ENCODE measurements around the gene DHRS7B.
"Not testable (repeated sequence)": the region's sequence is repeated elsewhere in the genome, so short reads cannot be mapped to it uniquely, and the experiment has no call there.

The DHRS7B gene

GRCh38 chr17:21212826-21213637, 86.3 kb downstream of the DHRS7B start:
- no peak for DNase-seq

GRCh38 chr17:21213638-21214014, 86.9 kb downstream of the DHRS7B start:
- no peak for DNase-seq

DNA sequence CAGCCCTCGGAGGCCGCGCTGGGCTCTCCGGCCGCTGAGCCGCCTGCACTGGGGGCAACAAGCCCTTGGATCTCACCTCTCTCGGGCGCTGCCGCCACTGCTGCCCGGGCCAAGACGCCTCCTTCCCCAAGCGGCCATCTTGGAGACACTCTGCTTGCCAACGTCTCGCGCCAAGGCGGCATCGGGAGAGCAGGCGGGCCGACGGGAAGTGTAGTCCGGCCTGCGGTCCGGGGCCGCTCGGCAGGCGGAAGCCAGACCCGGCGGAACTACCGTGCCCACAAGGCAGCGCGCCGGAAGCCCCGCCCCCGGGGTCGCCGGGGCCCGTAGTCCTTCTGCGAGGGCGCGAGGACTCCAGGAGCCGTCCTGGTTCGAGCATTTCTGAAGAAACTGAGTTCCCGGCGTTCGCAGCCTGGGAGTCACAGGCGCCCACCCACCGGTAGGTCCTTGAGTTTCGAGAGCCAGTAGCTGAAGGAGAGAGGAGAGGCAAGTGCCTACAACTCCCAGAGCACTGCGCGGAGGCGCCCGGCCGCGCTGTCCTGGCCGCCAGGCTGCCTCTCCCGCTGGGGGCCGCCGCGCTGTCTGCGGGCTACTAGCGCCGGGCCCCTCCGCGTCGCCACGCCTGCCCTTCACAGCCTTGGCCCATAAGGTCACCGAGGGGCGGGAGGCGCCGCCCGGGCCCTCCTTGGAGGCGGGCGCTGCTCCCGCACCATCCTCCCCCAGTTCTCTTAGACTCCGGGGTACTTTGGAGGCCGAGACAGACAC, 87.4 kb downstream of the DHRS7B start, which contains the start of gene TMEM11:
Gene TMEM11 (minus strand): TSS at position 147 of the 762 bp plus-strand sequence. CDS start 9 bp downstream, at position 138.
- peak; percentile 89 for DNase-seq

DNA sequence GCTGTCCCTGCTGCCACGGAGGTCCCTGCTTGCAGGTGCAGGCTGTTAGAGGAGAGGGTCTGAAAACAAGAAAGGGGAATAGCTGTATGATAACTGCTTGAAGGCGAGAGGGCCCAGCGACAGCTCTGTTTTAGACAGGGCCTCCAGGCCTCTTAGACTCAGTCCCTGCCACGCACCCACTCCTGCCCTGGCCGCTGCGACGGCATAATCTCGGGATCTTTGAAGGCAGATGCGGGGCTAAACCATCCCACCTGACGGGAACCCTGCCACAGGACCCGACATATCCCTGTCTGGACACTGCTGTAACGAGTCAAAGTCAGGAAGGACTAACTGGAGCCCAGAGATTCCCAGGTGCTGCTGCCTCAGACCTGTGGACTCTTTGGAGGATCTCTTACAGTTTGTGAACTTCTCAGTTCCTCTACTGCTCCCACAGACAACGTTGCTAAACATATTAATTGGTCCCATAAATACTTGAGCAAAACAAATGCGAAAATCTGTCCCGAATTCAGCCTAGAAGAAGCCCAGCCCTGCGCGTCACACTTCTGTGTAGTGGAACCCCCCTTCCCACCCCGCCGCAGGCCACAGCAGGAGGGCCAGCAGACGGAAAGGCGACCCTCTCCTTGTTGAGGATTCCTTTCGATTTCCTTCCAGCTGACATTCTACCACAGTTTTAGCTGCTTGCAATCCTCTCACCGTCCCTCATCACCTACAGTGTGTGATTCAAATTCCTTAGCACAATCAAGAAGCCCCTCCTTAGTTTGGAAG, 88.2 kb downstream of the DHRS7B start:
- DNase-seq: no peak

DNA sequence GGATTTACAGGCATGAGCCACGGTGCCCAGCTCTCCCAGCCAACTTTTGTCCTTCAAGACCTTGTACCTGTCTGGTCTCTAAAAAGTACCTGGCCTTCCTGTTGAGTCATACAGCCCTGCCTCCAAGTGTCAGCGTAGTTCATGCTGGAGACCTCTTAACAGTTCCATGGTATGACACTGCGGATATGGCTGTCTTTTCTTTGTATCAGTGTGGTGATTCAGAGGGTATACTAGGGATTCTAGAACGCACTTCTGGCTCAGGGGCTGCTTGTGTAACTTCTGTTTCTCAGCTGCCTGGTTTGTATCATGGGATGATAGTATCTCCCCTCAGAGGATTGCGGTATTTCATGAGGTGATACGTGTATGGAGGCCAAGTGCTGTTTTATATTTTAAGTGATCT, 89.2 kb downstream of the DHRS7B start:
- no peak for DNase-seq

GRCh38 chr17:21217346-21217745, 90.6 kb downstream of the DHRS7B start:
- no peak for DNase-seq

GRCh38 chr17:21218101-21218500, 91.3 kb downstream of the DHRS7B start:
- DNase-seq: no peak

- no peak for DNase-seq
Observed at GRCh38 chr17:21218831-21219380, 92.1 kb downstream of the DHRS7B start.

DNA sequence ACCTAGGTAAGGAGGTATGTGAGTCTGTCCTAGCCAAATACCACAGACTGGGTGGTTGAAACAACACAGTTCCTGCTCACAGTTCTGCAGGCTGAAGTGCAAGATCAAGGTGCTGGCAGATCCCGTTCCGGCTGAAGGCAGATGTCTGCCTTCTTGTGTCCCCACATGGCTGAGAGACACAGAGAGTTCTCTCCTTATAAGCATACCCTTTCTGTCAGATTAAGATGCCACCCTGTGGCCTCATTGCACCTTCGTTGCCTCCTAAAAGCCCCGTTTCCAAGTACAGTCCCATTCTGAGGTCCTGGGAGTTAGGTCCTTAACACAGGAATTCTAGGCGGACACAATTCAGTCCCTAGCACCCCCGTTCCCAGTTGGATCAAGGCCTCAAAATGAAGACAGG, 96.3 kb downstream of the DHRS7B start:
- DNase-seq: no peak

- DNase-seq: not testable (repeated sequence)
Observed at GRCh38 chr17:21227277-21227676, 100.5 kb downstream of the DHRS7B start.

DNA sequence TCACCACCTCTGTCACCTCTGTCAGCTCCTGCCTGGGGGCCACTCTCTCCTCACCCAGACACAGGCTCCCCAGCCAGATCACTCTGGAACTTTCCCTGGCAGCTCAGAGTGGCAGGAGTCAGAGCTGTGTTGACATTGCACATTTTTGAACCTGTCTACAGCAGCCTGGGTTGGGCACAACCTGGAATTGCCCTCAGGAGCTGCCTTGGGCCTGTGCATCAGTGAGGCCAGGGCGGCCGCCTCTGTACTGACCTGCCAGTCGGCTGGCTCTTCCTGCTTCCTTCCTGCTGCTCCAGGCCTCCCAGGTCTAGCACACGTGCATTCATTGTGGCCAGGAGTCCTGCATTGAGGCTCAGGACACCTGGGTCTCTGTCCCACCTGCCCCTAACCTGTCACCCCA, 101.3 kb downstream of the DHRS7B start:
- no peak for DNase-seq

DNA sequence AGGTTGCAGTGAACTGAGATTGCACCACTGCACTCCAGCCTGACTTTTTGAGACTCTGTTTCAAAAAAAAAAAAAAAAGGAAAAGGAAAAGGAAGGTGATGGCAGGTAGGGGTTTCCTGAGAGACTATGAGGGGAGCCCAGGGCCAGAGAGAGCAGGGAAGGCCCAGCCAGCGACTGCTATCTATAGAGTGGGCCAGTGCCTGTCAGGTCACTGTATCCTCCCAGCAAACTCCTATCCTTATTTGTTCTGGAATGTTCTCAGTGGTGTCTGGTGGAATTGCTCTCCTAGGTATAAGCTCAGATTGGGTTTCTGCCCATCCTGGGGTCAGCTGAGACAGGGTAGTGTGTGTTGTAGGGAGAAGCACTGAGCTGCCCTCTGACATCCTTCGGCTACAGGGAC, 102.1 kb downstream of the DHRS7B start:
- DNase-seq: no peak

DNA sequence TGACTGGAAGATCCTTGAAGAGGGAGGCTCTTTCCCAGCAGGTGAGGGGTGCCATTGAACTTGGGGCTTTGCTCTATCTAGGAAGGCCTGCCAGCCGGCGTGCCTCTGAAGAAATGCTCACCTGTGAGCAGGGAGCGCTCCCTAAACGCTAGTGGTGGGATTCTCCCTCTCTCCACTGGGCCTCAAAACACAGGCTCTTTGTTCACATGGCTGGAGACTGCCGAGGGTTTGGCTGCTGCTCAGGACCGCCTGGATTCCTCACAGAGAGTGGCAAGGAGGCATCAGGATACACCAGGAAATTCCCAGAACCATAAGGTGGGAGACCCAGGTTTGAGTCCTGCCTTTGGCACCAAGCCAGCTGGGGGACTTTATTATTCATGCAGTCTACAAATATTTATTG, 104.8 kb downstream of the DHRS7B start:
- DNase-seq: no peak

DNA sequence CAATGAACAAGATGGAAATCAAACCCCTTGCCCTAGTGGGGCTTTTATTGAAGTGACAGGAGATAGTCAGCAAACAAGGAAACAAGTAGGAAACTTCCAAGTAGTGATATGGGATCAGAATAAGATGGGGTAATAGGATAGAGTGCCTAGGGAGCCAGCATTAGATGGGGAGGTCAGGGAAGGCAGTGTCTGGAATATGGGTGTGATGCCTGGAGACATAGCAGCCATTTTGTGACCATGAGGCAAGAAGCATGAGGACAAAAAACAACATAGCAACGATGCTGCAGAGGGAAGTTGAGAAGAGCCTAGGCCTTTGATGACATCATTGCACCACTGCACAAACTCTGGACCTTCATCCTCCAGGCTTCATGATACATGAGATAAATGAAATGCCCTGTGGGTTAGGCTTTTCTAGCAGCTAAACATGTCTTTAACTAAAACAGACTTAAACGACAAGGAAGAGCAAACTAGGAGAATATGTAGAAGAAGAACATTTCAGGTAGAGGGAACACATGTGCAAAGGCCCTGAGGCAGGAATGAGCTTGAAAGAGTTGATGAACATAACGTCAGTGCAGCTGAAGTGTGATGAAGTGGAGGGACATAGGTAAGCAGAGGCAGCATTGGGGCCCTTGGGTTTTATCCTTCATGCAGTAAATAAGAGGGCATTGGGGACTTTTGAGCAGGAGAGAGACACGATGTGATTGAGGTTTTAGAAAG, 105.4 kb downstream of the DHRS7B start:
- no peak for DNase-seq

DNA sequence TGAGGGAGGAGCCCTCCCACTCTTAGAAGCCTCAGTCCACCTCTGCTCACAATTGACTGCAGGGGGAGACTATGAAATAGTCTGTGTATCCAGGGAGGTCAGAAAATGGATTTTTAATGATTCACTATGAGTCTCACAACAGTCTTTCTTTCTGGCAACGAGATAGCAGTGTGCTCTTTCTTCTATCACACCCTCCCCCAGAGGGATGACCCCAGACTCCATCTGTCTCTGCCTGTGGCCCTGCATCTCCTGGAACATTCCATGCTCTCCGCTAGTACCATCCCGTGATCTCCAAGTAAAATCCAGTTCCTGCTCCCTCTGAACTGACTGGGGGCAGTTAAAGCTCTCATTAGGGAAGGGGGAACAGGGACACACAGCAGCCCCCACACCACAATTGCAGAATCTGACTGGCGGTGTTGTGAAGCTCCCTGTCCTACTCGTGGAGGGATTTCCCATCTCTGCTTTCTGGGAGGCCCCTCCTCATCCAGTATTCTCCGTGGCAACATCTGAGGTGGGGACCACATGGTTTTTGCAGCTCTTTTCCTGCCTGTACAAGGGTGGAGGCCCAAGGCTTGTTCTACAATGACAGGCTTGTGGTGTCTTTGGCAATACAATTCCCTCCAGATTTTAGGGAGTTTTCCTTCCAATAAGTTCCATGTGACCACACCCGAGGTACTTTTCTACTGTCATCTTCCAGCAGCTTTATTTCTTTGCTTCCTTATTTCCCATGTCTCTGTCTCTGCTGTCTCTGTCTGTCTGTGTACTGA, 107.0 kb downstream of the DHRS7B start:
- DNase-seq: no peak

GRCh38 chr17:21235921-21236320, 109.2 kb downstream of the DHRS7B start:
- no peak for DNase-seq

GRCh38 chr17:21239680-21240368, 113.1 kb downstream of the DHRS7B start:
- DNase-seq: no peak

GRCh38 chr17:21240369-21241055, 113.7 kb downstream of the DHRS7B start:
- DNase-seq: no peak
